Hepatocyte (in vitro differentiated cells): ENCODE measurements around the gene DNASE1.

Experiments used
- CTCF ChIP-seq: fragments of 200-600 bp; sonication (generic); IDR thresholded peaks from 2 replicates; pipeline ENCODE4 v1.5.1; 2016; ENCODE audit warnings: antibody characterized with exemption, mild to moderate bottlenecking; ENCODE audit not compliant: poor library complexity
- EZH2 ChIP-seq: fragments of 200-600 bp; sonication (generic); IDR thresholded peaks from 2 replicates; pipeline ENCODE4 v1.6.1; 2016; ENCODE audit warnings: antibody characterized with exemption, mild to moderate bottlenecking, borderline replicate concordance
- EZH2phosphoT487 ChIP-seq: fragments of 200-600 bp; sonication (generic); IDR thresholded peaks from one replicate; pipeline ENCODE4 v1.6.1; 2018; ENCODE audit warnings: antibody characterized with exemption, mild to moderate bottlenecking, low read depth, moderate library complexity; ENCODE audit not compliant: unreplicated experiment, severe bottlenecking

GRCh38 chr16:3706253-3707012, 51.9 kb downstream of the DNASE1 start:
- TF ChIP-seq CTCF (no peak), EZH2phosphoT487 (no peak), EZH2 (no peak)
